ENCODE data around the gene XRN2. TPM values are rescaled to one million over a fixed set of nuclear protein-coding genes. Genes with fewer than 3 reads are reported as not detected.

XRN2 gene
- 92.7 and 123 TPM in 2 replicates for total RNA-seq (2014; rRNA removed; shearing (Covaris generic))

GRCh38 chr20:21303061-21303871 is at the start of gene XRN2:
Gene XRN2 (plus strand): TSS chr20:21303331. CDS start chr20:21303399, 68 bp downstream.
- in situ Hi-C loops (cut with HindIII; ENCODE audit: low sequenced_read_pairs) = no loop called here
- peak; percentile 93 for DNase-seq (ENCODE audit: low spot score)

- DNase-seq (ENCODE audit: low spot score) = no peak
- in situ Hi-C loops (cut with HindIII; ENCODE audit: low sequenced_read_pairs) = no loop called here
Measured at GRCh38 chr20:21257192-21257591, 45.9 kb upstream of the XRN2 start.

GRCh38 chr20:21258411-21258810 is 44.7 kb upstream of the XRN2 start:
- DNase-seq (ENCODE audit: low spot score) = no peak
- in situ Hi-C loops (cut with HindIII; ENCODE audit: low sequenced_read_pairs) = no loop called here

- in situ Hi-C loops (cut with HindIII; ENCODE audit: low sequenced_read_pairs) = no loop called here
- DNase-seq (ENCODE audit: low spot score) = no peak
Measured at GRCh38 chr20:21259346-21259745, 43.8 kb upstream of the XRN2 start.

GRCh38 chr20:21262812-21263211 is 40.3 kb upstream of the XRN2 start:
- no peak for DNase-seq (ENCODE audit: low spot score)
- in situ Hi-C loops (cut with HindIII; ENCODE audit: low sequenced_read_pairs) = no loop called here

- peak; percentile 44 for DNase-seq (ENCODE audit: low spot score)
- in situ Hi-C loops (cut with HindIII; ENCODE audit: low sequenced_read_pairs) = no loop called here
Measured at GRCh38 chr20:21265261-21266190, 37.6 kb upstream of the XRN2 start.

GRCh38 chr20:21266191-21266536 is 37.0 kb upstream of the XRN2 start:
- in situ Hi-C loops (cut with HindIII; ENCODE audit: low sequenced_read_pairs) = no loop called here
- DNase-seq (ENCODE audit: low spot score) = no peak

- no peak for DNase-seq (ENCODE audit: low spot score)
- in situ Hi-C loops (cut with HindIII; ENCODE audit: low sequenced_read_pairs) = no loop called here
Measured at GRCh38 chr20:21269772-21270171, 33.4 kb upstream of the XRN2 start.

GRCh38 chr20:21270806-21271205 is 32.3 kb upstream of the XRN2 start:
- in situ Hi-C loops (cut with HindIII; ENCODE audit: low sequenced_read_pairs) = no loop called here
- DNase-seq (ENCODE audit: low spot score) = no peak

- in situ Hi-C loops (cut with HindIII; ENCODE audit: low sequenced_read_pairs) = no loop called here
- no peak for DNase-seq (ENCODE audit: low spot score)
Measured at GRCh38 chr20:21272279-21272678, 30.9 kb upstream of the XRN2 start.

- in situ Hi-C loops (cut with HindIII; ENCODE audit: low sequenced_read_pairs) = no loop called here
- DNase-seq (ENCODE audit: low spot score) = no peak
Measured at GRCh38 chr20:21272679-21273078, 30.5 kb upstream of the XRN2 start.

GRCh38 chr20:21273755-21274386 is 29.3 kb upstream of the XRN2 start:
- in situ Hi-C loops (cut with HindIII; ENCODE audit: low sequenced_read_pairs) = no loop called here

GRCh38 chr20:21278829-21279228 is 24.3 kb upstream of the XRN2 start:
- in situ Hi-C loops (cut with HindIII; ENCODE audit: low sequenced_read_pairs) = no loop called here
- DNase-seq (ENCODE audit: low spot score) = no peak

More at GRCh38 chr20:21273755-21274386, 29.3 kb upstream of the XRN2 start:
- no peak for DNase-seq (ENCODE audit: low spot score)

GRCh38 chr20:21279706-21280521 is 23.2 kb upstream of the XRN2 start:
- in situ Hi-C loops (cut with HindIII; ENCODE audit: low sequenced_read_pairs) = no loop called here
- DNase-seq (ENCODE audit: low spot score) = no peak

GRCh38 chr20:21280522-21281016 is 22.6 kb upstream of the XRN2 start:
- no peak for DNase-seq (ENCODE audit: low spot score)
- in situ Hi-C loops (cut with HindIII; ENCODE audit: low sequenced_read_pairs) = no loop called here

GRCh38 chr20:21286775-21287174 is 16.4 kb upstream of the XRN2 start:
- in situ Hi-C loops (cut with HindIII; ENCODE audit: low sequenced_read_pairs) = no loop called here

GRCh38 chr20:21288587-21289370 is 14.4 kb upstream of the XRN2 start:
- DNase-seq (ENCODE audit: low spot score) = no peak
- in situ Hi-C loops (cut with HindIII; ENCODE audit: low sequenced_read_pairs) = no loop called here

More at GRCh38 chr20:21286775-21287174, 16.4 kb upstream of the XRN2 start:
- no peak for DNase-seq (ENCODE audit: low spot score)

GRCh38 chr20:21289651-21290050 is 13.5 kb upstream of the XRN2 start:
- in situ Hi-C loops (cut with HindIII; ENCODE audit: low sequenced_read_pairs) = no loop called here
- DNase-seq (ENCODE audit: low spot score) = no peak

Measured in G401 (cell line).